Gastrocnemius medialis (tissue), 4 donors: Measurements from ENCODE around the gene TUBB1. TPM values are rescaled to one million over a fixed set of nuclear protein-coding genes. Genes with fewer than 3 reads are reported as not detected.

Experiments used
- ATAC-seq, 2 donors: fragments of 150-250 bp; one replicate each; pipeline ENCODE4 v1.9.1; 2016
- DNase-seq, 2 donors: peaks; one replicate each; pipeline ENCODE4 v3.0.0-alpha.2; 2019
- H3K27ac ChIP-seq, 4 donors: fragments of 200-600 bp; sonication (generic); 1 replicate in 1 of 4; 2 replicates in 3 of 4; pipeline ENCODE4 v1.5.1; 2016 to 2018; ENCODE audit warnings: mild to moderate bottlenecking in 2 of 4, moderate library complexity in 1 of 4
- H3K27me3 ChIP-seq, 3 donors: fragments of 200-600 bp; sonication (generic) in 2 of 3; 1 replicate in 1 of 3; 2 replicates in 2 of 3; pipeline versions ENCODE4 v1.5.1 to v1.6.0; 2016 to 2019; ENCODE audit warnings: mild to moderate bottlenecking in 1 of 3, moderate library complexity in 1 of 3
- H3K36me3 ChIP-seq, 2 donors: fragments of 200-600 bp; sonication (generic) in 1 of 2; one replicate each; pipeline ENCODE4 v1.5.1; 2017 to 2018
- H3K4me1 ChIP-seq, 2 donors: fragments of 200-600 bp; sonication (generic) in 1 of 2; one replicate each; pipeline ENCODE4 v1.5.1; 2016 to 2017; ENCODE audit warnings: mild to moderate bottlenecking in 2 of 2
- H3K4me3 ChIP-seq, 4 donors: fragments of 200-600 bp; sonication (generic) in 3 of 4; 1 replicate in 1 of 4; 2 replicates in 3 of 4; pipeline ENCODE4 v1.5.1; 2016 to 2019; ENCODE audit warnings: mild to moderate bottlenecking in 2 of 4
- H3K9me3 ChIP-seq, 3 donors: fragments of 200-600 bp; sonication (generic) in 2 of 3; 1 replicate in 1 of 3; 2 replicates in 2 of 3; pipeline ENCODE4 v1.5.1; 2016 to 2019
- POLR2A ChIP-seq, 2 donors: fragments of 450-650 bp; IDR thresholded peaks; one replicate each; pipeline ENCODE4 v1.6.1; 2017; ENCODE audit warnings: antibody characterized with exemption in 2 of 2, mild to moderate bottlenecking in 2 of 2, moderate library complexity in 2 of 2
- in situ Hi-C, 4 donors: fragments of 200-750 bp; cut with MboI; loops; one replicate each; pipeline versions ENCODE4 v1.15.0 to v1.8.0; 2017; ENCODE audit warnings: low sequenced_read_pairs in 4 of 4
- intact Hi-C: fragments of 100-400 bp; cut with DNase I; formaldehyde crosslinking; loops from one replicate; pipeline ENCODE4 v1.15.1; 2023; ENCODE audit warnings: low total_unique reads
- total RNA-seq, 4 donors: library from RNA; depleted of rRNA; stranded (reverse); fragments of >200 nt; gene quantifications; one replicate each; pipeline versions ENCODE4 v1.1.0 to v1.2.3, GENCODE V29; 2016
- TF ChIP-seq, protein P1 (sequence below), 5 experiments: fragments of 450-650 bp in 3 of 5; fragments of 200-600 bp in 2 of 5; sonication (generic) in 2 of 5; IDR thresholded peaks in 4 of 5; conservative IDR thresholded peaks in 1 of 5; 1 replicate in 4 of 5; 2 replicates in 1 of 5; pipeline ENCODE4 v1.5.1; 2016 to 2019; ENCODE audit warnings: antibody characterized with exemption in 5 of 5, mild to moderate bottlenecking in 3 of 5, moderate library complexity in 3 of 5

The TUBB1 gene
- total RNA-seq, 4 donors from 2014 or later: 0.07 TPM; not detected in 3

DNA sequence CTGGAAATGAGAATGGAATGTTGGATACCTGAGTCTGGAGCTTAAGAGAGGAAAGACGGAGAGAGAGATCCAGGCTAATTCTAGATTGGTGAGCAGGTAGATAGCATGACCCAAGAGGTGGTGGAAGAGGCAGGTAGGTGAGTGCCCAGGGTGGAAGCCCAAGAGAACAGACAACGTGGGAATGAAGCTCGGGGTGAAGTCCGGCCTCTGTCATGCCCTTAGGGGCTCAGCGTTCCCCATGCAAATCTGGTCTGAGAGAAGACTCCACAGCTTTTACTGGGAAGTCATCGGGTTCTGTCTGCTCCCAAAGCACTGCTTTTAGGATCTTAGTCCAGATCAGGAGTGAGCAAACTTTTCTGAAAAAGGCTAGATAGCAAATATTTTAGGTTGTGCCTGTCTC lies 34.5 kb upstream of the TUBB1 start:
- in situ Hi-C loops: loop anchor here (5.0 to 25.0 kb wide), 5 partner anchors 50 to 112 kb away; partner anchors contain the start of gene ATP5F1E (in 2 of the 4)
- Histone ChIP-seq H3K27me3 (no peaks in the 10 kb centered on the region), H3K4me1 (peaks cover 32 to 38% of the 10 kb centered on the region in 2 donors), H3K4me3 (no peak overlapping the region), H3K27ac (peak overlapping the region in 2 of 4 donors; percentile 18 to 62), H3K9me3 (no peaks in the 10 kb centered on the region), H3K36me3 (peaks cover 0 to 36% of the 10 kb centered on the region in 2 donors)
- DNase-seq (no peak), ATAC-seq (no peak)
- TF ChIP-seq, protein P1, sequence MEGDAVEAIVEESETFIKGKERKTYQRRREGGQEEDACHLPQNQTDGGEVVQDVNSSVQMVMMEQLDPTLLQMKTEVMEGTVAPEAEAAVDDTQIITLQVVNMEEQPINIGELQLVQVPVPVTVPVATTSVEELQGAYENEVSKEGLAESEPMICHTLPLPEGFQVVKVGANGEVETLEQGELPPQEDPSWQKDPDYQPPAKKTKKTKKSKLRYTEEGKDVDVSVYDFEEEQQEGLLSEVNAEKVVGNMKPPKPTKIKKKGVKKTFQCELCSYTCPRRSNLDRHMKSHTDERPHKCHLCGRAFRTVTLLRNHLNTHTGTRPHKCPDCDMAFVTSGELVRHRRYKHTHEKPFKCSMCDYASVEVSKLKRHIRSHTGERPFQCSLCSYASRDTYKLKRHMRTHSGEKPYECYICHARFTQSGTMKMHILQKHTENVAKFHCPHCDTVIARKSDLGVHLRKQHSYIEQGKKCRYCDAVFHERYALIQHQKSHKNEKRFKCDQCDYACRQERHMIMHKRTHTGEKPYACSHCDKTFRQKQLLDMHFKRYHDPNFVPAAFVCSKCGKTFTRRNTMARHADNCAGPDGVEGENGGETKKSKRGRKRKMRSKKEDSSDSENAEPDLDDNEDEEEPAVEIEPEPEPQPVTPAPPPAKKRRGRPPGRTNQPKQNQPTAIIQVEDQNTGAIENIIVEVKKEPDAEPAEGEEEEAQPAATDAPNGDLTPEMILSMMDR (IDR thresholded peaks at IDR 0.05 in 4 of 5, conservative IDR thresholded peaks at IDR 0.05 in 1 of 5): no peak
- no peak for TF ChIP-seq POLR2A (IDR thresholded peaks at IDR 0.05)
- intact Hi-C loops: loop anchor here (10.0 kb wide), 1 partner anchor 330 kb away; the partner anchor contains the start of gene STX16

GRCh38 chr20:58985656-58986055 lies 33.6 kb upstream of the TUBB1 start:
- Histone ChIP-seq H3K36me3 (peaks cover 0 to 46% of the 10 kb centered on the region in 2 donors), H3K27ac (peak overlapping the region in 1 of 4 donors; percentile 62), H3K4me1 (peaks cover 29 to 35% of the 10 kb centered on the region in 2 donors), H3K27me3 (no peaks in the 10 kb centered on the region), H3K9me3 (no peaks in the 10 kb centered on the region), H3K4me3 (no peak overlapping the region)
- in situ Hi-C loops: loop anchor here (10.0 to 25.0 kb wide), 3 partner anchors 49 to 101 kb away; partner anchors contain the start of gene ATP5F1E (in 2 of the 4)
- TF ChIP-seq, protein P1 (IDR thresholded peaks at IDR 0.05 in 4 of 5, conservative IDR thresholded peaks at IDR 0.05 in 1 of 5): no peak
- TF ChIP-seq POLR2A (IDR thresholded peaks at IDR 0.05): no peak
- DNase-seq: no peak
- peak in 1 of 2 donors; percentile 12 for ATAC-seq
- intact Hi-C loops: loop anchor here (10.0 kb wide), 1 partner anchor 331 kb away; the partner anchor contains the start of gene STX16

- Histone ChIP-seq H3K36me3 (peaks cover 0 to 53% of the 10 kb centered on the region in 2 donors), H3K27ac (peak overlapping the region in 1 of 4 donors; percentile 10), H3K4me1 (peaks cover 29 to 33% of the 10 kb centered on the region in 2 donors), H3K27me3 (no peaks in the 10 kb centered on the region), H3K4me3 (no peak overlapping the region), H3K9me3 (no peaks in the 10 kb centered on the region)
- intact Hi-C loops (loop anchor here (10.0 kb wide), 1 partner anchor 332 kb away; the partner anchor contains the start of gene STX16), in situ Hi-C loops (loop anchor here (10.0 to 25.0 kb wide), 3 partner anchors 48 to 102 kb away; partner anchors contain the start of gene ATP5F1E (in 2 of the 4))
- ATAC-seq: no peak
- DNase-seq: no peak
- no peak for TF ChIP-seq POLR2A (IDR thresholded peaks at IDR 0.05)
- TF ChIP-seq, protein P1 (IDR thresholded peaks at IDR 0.05 in 4 of 5, conservative IDR thresholded peaks at IDR 0.05 in 1 of 5): no peak
Observed at GRCh38 chr20:58986286-58986967, 32.8 kb upstream of the TUBB1 start.

GRCh38 chr20:58986968-58987517 lies 32.2 kb upstream of the TUBB1 start:
- Histone ChIP-seq H3K9me3 (no peaks in the 10 kb centered on the region), H3K4me1 (peaks cover 27 to 31% of the 10 kb centered on the region in 2 donors), H3K27ac (no peak overlapping the region), H3K36me3 (peaks cover 0 to 59% of the 10 kb centered on the region in 2 donors), H3K4me3 (no peak overlapping the region), H3K27me3 (no peaks in the 10 kb centered on the region)
- no peak for DNase-seq
- ATAC-seq: no peak
- TF ChIP-seq, protein P1 (IDR thresholded peaks at IDR 0.05 in 4 of 5, conservative IDR thresholded peaks at IDR 0.05 in 1 of 5): no peak
- TF ChIP-seq POLR2A (IDR thresholded peaks at IDR 0.05): no peak
- in situ Hi-C loops (loop anchor here (10.0 to 25.0 kb wide), 3 partner anchors 48 to 102 kb away; partner anchors contain the start of gene ATP5F1E (in 2 of the 4)), intact Hi-C loops (loop anchor here (10.0 kb wide), 1 partner anchor 332 kb away; the partner anchor contains the start of gene STX16)
